Fibroblast of lung (primary cell): ENCODE results near the gene ASTN2. TPM values are rescaled to one million over a fixed set of nuclear protein-coding genes. Genes with fewer than 3 reads are reported as not detected.

Experiments used
- DNase-seq, 2 donors: peaks; one replicate each; pipeline versions ENCODE4 v3.0.0 to v3.0.0-alpha.2; 2010; ENCODE audit warnings: low read depth in 2 of 2
- H2AFZ ChIP-seq: 2 replicates; pipeline ENCODE4 v1.5.1; 2012; ENCODE audit warnings: low read length, control low read depth, inconsistent platforms
- H3K27ac ChIP-seq: 2 replicates; pipeline ENCODE4 v1.5.1; 2011; ENCODE audit warnings: low read length, control low read depth; ENCODE audit not compliant: insufficient read depth
- H3K27me3 ChIP-seq: 2 replicates; pipeline ENCODE4 v1.5.1; 2011; ENCODE audit warnings: mild to moderate bottlenecking, low read length; ENCODE audit not compliant: control insufficient read depth, insufficient read depth
- H3K36me3 ChIP-seq: 2 replicates; pipeline ENCODE4 v1.5.1; 2011; ENCODE audit warnings: low read length; ENCODE audit not compliant: control insufficient read depth, insufficient read depth
- H3K4me1 ChIP-seq: 2 replicates; pipeline ENCODE4 v1.5.1; 2011; ENCODE audit warnings: low read length; ENCODE audit not compliant: control insufficient read depth, insufficient read depth; ENCODE audit errors: extremely low read depth
- H3K4me2 ChIP-seq: 2 replicates; pipeline ENCODE4 v1.5.1; 2011; ENCODE audit warnings: low read length, control low read depth; ENCODE audit not compliant: insufficient read depth; ENCODE audit errors: extremely low read depth
- H3K4me3 ChIP-seq, 4 experiments: fragments of 200-600 bp in 1 of 4; sonication (generic) in 1 of 4; replicated peaks in 1 of 4; 2 replicates each; pipeline ENCODE4 v1.5.1; 2011 to 2016; ENCODE audit warnings: low read length in 4 of 4, low read depth in 3 of 4, mild to moderate bottlenecking in 3 of 4, control low read depth in 2 of 4, inconsistent platforms in 1 of 4, mixed read lengths in 1 of 4; ENCODE audit not compliant: insufficient read depth in 1 of 4; ENCODE audit errors: control extremely low read depth in 1 of 4
- H3K79me2 ChIP-seq: 2 replicates; pipeline ENCODE4 v1.5.1; 2012; ENCODE audit warnings: mild to moderate bottlenecking, low read length, inconsistent platforms; ENCODE audit not compliant: control insufficient read depth, insufficient read depth
- H3K9ac ChIP-seq: 2 replicates; pipeline ENCODE4 v1.5.1; 2011; ENCODE audit warnings: mild to moderate bottlenecking, low read length, control low read depth; ENCODE audit not compliant: insufficient read depth
- H3K9me3 ChIP-seq: 2 replicates; pipeline ENCODE4 v1.5.1; 2012; ENCODE audit warnings: low read depth, low read length; ENCODE audit not compliant: control insufficient read depth, insufficient read depth
- H4K20me1 ChIP-seq: 2 replicates; pipeline ENCODE4 v1.5.1; 2011; ENCODE audit warnings: low read length; ENCODE audit not compliant: control insufficient read depth, insufficient read depth; ENCODE audit errors: extremely low read depth
- CTCF ChIP-seq, 2 donors: IDR thresholded peaks in 1 of 2; conservative IDR thresholded peaks in 1 of 2; 1 replicate in 1 of 2; 2 replicates in 1 of 2; pipeline ENCODE4 v1.5.1; 2011 to 2012; ENCODE audit warnings: low read length in 2 of 2, control low read depth in 1 of 2, inconsistent platforms in 1 of 2, low read depth in 1 of 2, mild to moderate bottlenecking in 1 of 2
- EZH2 ChIP-seq: IDR thresholded peaks from 2 replicates; pipeline ENCODE4 v1.5.1; 2012; ENCODE audit warnings: low read length, control low read depth, mild to moderate bottlenecking; ENCODE audit errors: missing control alignments
- polyA plus RNA-seq, 2 donors: library from polyadenylated mRNA; depleted of rRNA in 1 of 2; stranded (reverse) in 1 of 2; unstranded in 1 of 2; fragments of >200 nt; gene quantifications; 2 replicates each; pipeline ENCODE4 v1.2.1, GENCODE V29; 2011 to 2012; ENCODE audit warnings: missing spikeins in 1 of 2
- total RNA-seq: library from RNA; depleted of rRNA; stranded (reverse); fragments of >200 nt; gene quantifications from 2 replicates; pipeline ENCODE4 v1.2.1, GENCODE V29; 2014

ASTN2 gene
- total and polyA plus RNA-seq, 2 donors (not counting 1 experiment from before 2014, with no cell fraction given) = 2.2 to 19.2 TPM

DNA sequence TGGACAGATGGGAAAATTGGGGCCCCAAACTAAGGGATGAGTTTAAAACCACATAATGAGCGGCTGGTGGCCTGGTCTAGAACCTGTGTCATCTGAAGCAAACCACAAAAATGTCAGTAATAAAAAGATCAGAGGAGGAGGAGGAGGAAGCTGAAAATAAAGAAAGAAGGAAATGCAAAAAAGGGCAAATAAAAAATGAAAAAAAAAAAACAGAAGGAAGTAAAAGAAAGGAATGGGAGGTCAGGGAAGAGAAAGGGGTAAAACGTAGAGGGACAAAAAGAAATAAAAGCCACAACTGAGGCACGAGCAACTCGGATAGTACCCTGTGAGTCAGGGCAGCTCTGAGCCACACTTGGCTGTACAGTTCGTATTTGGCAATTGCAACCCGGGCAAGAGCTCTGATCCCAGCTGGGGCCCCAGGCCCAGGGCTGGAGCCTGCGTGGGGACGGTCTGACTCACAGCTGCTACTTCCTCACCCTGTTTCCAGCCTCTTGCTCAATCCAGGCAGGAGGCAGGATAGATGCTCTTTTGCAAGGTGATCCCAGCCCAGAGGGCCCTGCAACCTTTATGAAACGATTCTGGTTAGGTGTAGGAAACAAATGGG is 865.7 kb downstream of the ASTN2 start:
- no peaks in the 10 kb centered on the region for H3K27me3 ChIP-seq
- no peak for TF ChIP-seq EZH2
- no peak for TF ChIP-seq CTCF (conservative IDR thresholded peaks at IDR 0.05 in 1 of 2, IDR thresholded peaks at IDR 0.05 in 1 of 2; ENCODE audit: low read depth in 1 of 2, low read length in 2 of 2)
- no peaks in the 10 kb centered on the region for H4K20me1 ChIP-seq
- H2AFZ ChIP-seq = no peak overlapping the region
- no peaks in the 10 kb centered on the region for H3K9me3 ChIP-seq
- no peak overlapping the region for H3K9ac ChIP-seq
- DNase-seq = peak; percentile 94 to 97
- no peaks in the 10 kb centered on the region for H3K36me3 ChIP-seq
- no peak overlapping the region for H3K4me3 ChIP-seq
- H3K27ac ChIP-seq = peak overlapping the region; percentile 54
- peak overlapping the region; percentile 48 for H3K4me2 ChIP-seq
- H3K4me1 ChIP-seq = peaks cover 49% of the 10 kb centered on the region
- H3K79me2 ChIP-seq = no peaks in the 10 kb centered on the region

DNA sequence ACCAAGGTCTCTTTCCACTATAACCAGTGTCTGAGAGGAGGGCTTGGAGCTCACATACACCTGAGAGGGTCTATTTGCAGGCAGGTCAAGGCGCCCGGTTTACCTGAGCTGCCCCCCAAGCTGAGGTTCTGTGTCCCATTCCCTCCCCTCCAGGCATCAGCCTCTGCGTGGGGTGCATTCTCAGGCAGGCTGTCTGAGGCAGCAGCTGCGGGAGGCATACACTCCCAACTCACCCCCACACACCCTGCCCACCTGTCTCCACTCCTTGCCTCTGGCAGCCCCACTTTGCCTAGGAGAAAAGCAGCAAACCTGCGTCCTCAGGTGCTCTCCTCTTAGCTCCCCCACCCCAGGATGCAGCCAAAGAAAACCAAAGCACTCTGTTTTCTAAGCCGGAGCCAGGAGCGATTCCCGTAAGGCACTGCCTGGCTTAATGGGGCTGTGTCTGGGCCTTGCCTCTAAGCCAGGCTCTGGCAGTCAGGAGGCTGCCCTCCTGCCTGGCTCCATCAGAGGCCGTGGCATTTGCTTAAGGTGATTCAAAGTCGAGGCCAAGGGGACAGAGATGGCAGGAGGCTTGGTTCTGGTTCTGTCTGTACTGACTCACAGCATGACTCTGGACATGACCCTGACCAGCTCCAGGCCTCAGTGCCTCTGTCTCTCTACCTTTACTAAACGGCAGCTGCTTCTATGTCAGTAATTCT is 867.0 kb downstream of the ASTN2 start:
- Histone ChIP-seq H3K9ac (no peak overlapping the region), H3K79me2 (no peaks in the 10 kb centered on the region), H3K27ac (no peak overlapping the region), H3K4me1 (peaks cover 50% of the 10 kb centered on the region), H3K4me2 (no peak overlapping the region), H3K4me3 (no peak overlapping the region), H3K9me3 (no peaks in the 10 kb centered on the region), H4K20me1 (no peaks in the 10 kb centered on the region), H3K27me3 (no peaks in the 10 kb centered on the region), H3K36me3 (no peaks in the 10 kb centered on the region), H2AFZ (no peak overlapping the region)
- DNase-seq = no peak
- TF ChIP-seq EZH2 (no peak), CTCF (conservative IDR thresholded peaks at IDR 0.05 in 1 of 2, IDR thresholded peaks at IDR 0.05 in 1 of 2; ENCODE audit: low read depth in 1 of 2, low read length in 2 of 2) (no peak)

GRCh38 chr9:116546711-116547581 is 867.9 kb downstream of the ASTN2 start:
- H3K9me3 ChIP-seq = no peaks in the 10 kb centered on the region
- no peak overlapping the region for H3K9ac ChIP-seq
- H3K4me1 ChIP-seq = peaks cover 50% of the 10 kb centered on the region
- no peak overlapping the region for H2AFZ ChIP-seq
- DNase-seq = peak; percentile 29 to 48
- TF ChIP-seq CTCF (conservative IDR thresholded peaks at IDR 0.05 in 1 of 2, IDR thresholded peaks at IDR 0.05 in 1 of 2; ENCODE audit: low read depth in 1 of 2, low read length in 2 of 2) (no peak), EZH2 (no peak)
- H3K4me3 ChIP-seq = no peak overlapping the region
- no peak overlapping the region for H3K27ac ChIP-seq
- no peaks in the 10 kb centered on the region for H3K36me3 ChIP-seq
- no peaks in the 10 kb centered on the region for H3K27me3 ChIP-seq
- no peaks in the 10 kb centered on the region for H4K20me1 ChIP-seq
- no peak overlapping the region for H3K4me2 ChIP-seq
- H3K79me2 ChIP-seq = no peaks in the 10 kb centered on the region
